Colonic mucosa (tissue), 4 donors: ENCODE data around the gene RRAGD. TPM values are rescaled to one million over a fixed set of nuclear protein-coding genes. Genes with fewer than 3 reads are reported as not detected.

Experiments used
- DNase-seq: peaks from one replicate; pipeline ENCODE4 v3.0.0-alpha.2; 2020
- H3K27ac ChIP-seq: fragments of 200-600 bp; one replicate; pipeline ENCODE4 v1.8.0; 2021
- H3K27me3 ChIP-seq: fragments of 200-600 bp; one replicate; pipeline ENCODE4 v1.8.0; 2021
- H3K36me3 ChIP-seq: fragments of 200-600 bp; one replicate; pipeline ENCODE4 v1.8.0; 2021
- H3K4me1 ChIP-seq: fragments of 200-600 bp; one replicate; pipeline ENCODE4 v1.8.0; 2021; ENCODE audit warnings: mild to moderate bottlenecking
- H3K4me3 ChIP-seq: fragments of 200-600 bp; one replicate; pipeline ENCODE4 v1.8.0; 2021
- H3K9ac ChIP-seq, 2 donors: one replicate each; pipeline ENCODE4 v1.7.0; 2013; ENCODE audit warnings: control low read depth in 2 of 2, low read depth in 2 of 2, low read length in 2 of 2
- H3K9me3 ChIP-seq: fragments of 200-600 bp; one replicate; pipeline ENCODE4 v1.8.0; 2021
- CTCF ChIP-seq: fragments of 200-600 bp; IDR thresholded peaks from one replicate; pipeline ENCODE4 v1.8.0; 2022; ENCODE audit warnings: antibody characterized with exemption, mild to moderate bottlenecking
- intact Hi-C: fragments of 100-400 bp; cut with DNase I; formaldehyde crosslinking; loops from one replicate; pipeline ENCODE4 v1.14.1; 2022
- total RNA-seq, 2 donors: library from RNA; stranded (reverse); fragmentation: NEBNext Ultra II Directional in 1 of 2; extraction: Animal tissue kit (Norgen Biotek cat#: 25700) in 1 of 2; gene quantifications; one replicate each; pipeline ENCODE4 v1.2.1, GENCODE V29; 2021
- donor health status: healthy.
- donor health status: DM: no; HTN: no; CAD: no.
- donor health status: DM: no; HTN: no; CAD: no.

Gene RRAGD
- total RNA-seq, 2 donors from 2014 or later, result 2.0 to 4.4 TPM

- no peak for DNase-seq
- no peaks in the 10 kb centered on the region for H3K36me3 ChIP-seq
- H3K9me3 ChIP-seq, result no peaks in the 10 kb centered on the region
- no peaks in the 10 kb centered on the region for H3K27me3 ChIP-seq
- no peaks in the 10 kb centered on the region for H3K4me1 ChIP-seq
- H3K4me3 ChIP-seq, result no peak overlapping the region
- no peak overlapping the region for H3K9ac ChIP-seq
- no peak overlapping the region for H3K27ac ChIP-seq
- TF ChIP-seq CTCF, result no peak
- intact Hi-C loops, result no loop called here
Measured at GRCh38 chr6:89452281-89452680, 40.2 kb upstream of the RRAGD start.

- no peaks in the 10 kb centered on the region for H3K9me3 ChIP-seq
- no peaks in the 10 kb centered on the region for H3K27me3 ChIP-seq
- H3K27ac ChIP-seq, result no peak overlapping the region
- H3K4me1 ChIP-seq, result no peaks in the 10 kb centered on the region
- no peak for TF ChIP-seq CTCF
- DNase-seq, result no peak
- intact Hi-C loops, result no loop called here
- H3K4me3 ChIP-seq, result no peak overlapping the region
- no peak overlapping the region for H3K9ac ChIP-seq
- no peaks in the 10 kb centered on the region for H3K36me3 ChIP-seq
Measured at GRCh38 chr6:89449193-89449592, 37.1 kb upstream of the RRAGD start.

- DNase-seq, result no peak
- H3K9ac ChIP-seq, result no peak overlapping the region
- H3K36me3 ChIP-seq, result no peaks in the 10 kb centered on the region
Measured at GRCh38 chr6:89443658-89444057, 31.6 kb upstream of the RRAGD start.

GRCh38 chr6:89440200-89440599 is 28.1 kb upstream of the RRAGD start:
- no peaks in the 10 kb centered on the region for H3K4me1 ChIP-seq
- no peak overlapping the region for H3K9ac ChIP-seq
- H3K4me3 ChIP-seq, result no peak overlapping the region
- no peak for DNase-seq
- H3K9me3 ChIP-seq, result no peaks in the 10 kb centered on the region
- intact Hi-C loops, result no loop called here
- H3K36me3 ChIP-seq, result no peaks in the 10 kb centered on the region
- TF ChIP-seq CTCF, result no peak
- no peaks in the 10 kb centered on the region for H3K27me3 ChIP-seq
- no peak overlapping the region for H3K27ac ChIP-seq

More at GRCh38 chr6:89443658-89444057, 31.6 kb upstream of the RRAGD start:
- Histone ChIP-seq H3K4me3 (no peak overlapping the region), H3K4me1 (no peaks in the 10 kb centered on the region), H3K27me3 (no peaks in the 10 kb centered on the region), H3K9me3 (no peaks in the 10 kb centered on the region), H3K27ac (no peak overlapping the region)
- intact Hi-C loops, result no loop called here
- no peak for TF ChIP-seq CTCF

GRCh38 chr6:89439014-89439413 is 26.9 kb upstream of the RRAGD start:
- H3K9me3 ChIP-seq, result no peaks in the 10 kb centered on the region
- TF ChIP-seq CTCF, result no peak
- H3K4me3 ChIP-seq, result no peak overlapping the region
- DNase-seq, result no peak
- intact Hi-C loops, result no loop called here
- H3K27ac ChIP-seq, result no peak overlapping the region
- no peaks in the 10 kb centered on the region for H3K4me1 ChIP-seq
- no peaks in the 10 kb centered on the region for H3K27me3 ChIP-seq
- no peak overlapping the region for H3K9ac ChIP-seq
- no peaks in the 10 kb centered on the region for H3K36me3 ChIP-seq

- H3K27ac ChIP-seq, result no peak overlapping the region
- no peak overlapping the region for H3K4me3 ChIP-seq
- intact Hi-C loops, result no loop called here
- H3K27me3 ChIP-seq, result no peaks in the 10 kb centered on the region
- no peak overlapping the region for H3K9ac ChIP-seq
- no peak for TF ChIP-seq CTCF
- no peaks in the 10 kb centered on the region for H3K9me3 ChIP-seq
- DNase-seq, result no peak
- H3K4me1 ChIP-seq, result no peaks in the 10 kb centered on the region
- H3K36me3 ChIP-seq, result no peaks in the 10 kb centered on the region
Measured at GRCh38 chr6:89438248-89438647, 26.2 kb upstream of the RRAGD start.
